ENCODE results near the gene MTMR3.

DNA sequence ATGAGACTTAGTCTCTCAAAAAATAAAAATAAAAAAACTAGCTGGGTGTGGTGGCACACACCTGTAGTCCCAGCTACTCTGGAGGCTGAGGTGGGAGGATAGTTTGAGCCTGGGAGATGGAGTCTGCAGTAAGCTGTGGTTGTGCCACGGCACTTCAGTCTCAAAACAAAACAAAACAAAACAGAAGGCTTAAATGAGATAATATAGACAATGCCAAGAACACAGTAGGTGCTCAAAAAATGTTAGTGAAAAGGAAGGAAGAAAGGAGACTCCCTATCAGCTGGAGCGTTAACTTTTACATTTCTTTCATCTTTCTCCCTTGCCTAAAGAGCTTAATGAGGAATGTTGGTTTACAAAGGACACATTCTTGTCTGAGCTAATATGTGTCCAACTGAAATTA is 40.8 kb upstream of the MTMR3 start:
- TF ChIP-seq, protein P1, sequence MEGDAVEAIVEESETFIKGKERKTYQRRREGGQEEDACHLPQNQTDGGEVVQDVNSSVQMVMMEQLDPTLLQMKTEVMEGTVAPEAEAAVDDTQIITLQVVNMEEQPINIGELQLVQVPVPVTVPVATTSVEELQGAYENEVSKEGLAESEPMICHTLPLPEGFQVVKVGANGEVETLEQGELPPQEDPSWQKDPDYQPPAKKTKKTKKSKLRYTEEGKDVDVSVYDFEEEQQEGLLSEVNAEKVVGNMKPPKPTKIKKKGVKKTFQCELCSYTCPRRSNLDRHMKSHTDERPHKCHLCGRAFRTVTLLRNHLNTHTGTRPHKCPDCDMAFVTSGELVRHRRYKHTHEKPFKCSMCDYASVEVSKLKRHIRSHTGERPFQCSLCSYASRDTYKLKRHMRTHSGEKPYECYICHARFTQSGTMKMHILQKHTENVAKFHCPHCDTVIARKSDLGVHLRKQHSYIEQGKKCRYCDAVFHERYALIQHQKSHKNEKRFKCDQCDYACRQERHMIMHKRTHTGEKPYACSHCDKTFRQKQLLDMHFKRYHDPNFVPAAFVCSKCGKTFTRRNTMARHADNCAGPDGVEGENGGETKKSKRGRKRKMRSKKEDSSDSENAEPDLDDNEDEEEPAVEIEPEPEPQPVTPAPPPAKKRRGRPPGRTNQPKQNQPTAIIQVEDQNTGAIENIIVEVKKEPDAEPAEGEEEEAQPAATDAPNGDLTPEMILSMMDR (IDR thresholded peaks at IDR 0.05), result no peak
- TF ChIP-seq POLR2AphosphoS5 (IDR thresholded peaks at IDR 0.05) (no peak), POLR2A (IDR thresholded peaks at IDR 0.05) (no peak)

All from gastroesophageal sphincter (tissue), 3 donors.